MM.1S (cell line): ENCODE results near the gene TMEM141.

Experiments
- DNase-seq: peaks from one replicate; pipeline ENCODE4 v3.0.0-alpha.2; 2015
- H2AFZ ChIP-seq: fragments of 300-600 bp; sonication (generic); 2 replicates; pipeline ENCODE4 v1.6.0; 2016; ENCODE audit warnings: antibody characterized with exemption, low read length
- H3F3A ChIP-seq: fragments of 300-600 bp; sonication (generic); 2 replicates; pipeline ENCODE4 v1.6.1; 2016; ENCODE audit warnings: mild to moderate bottlenecking, antibody characterized with exemption, low read length, moderate library complexity, mixed read lengths; ENCODE audit not compliant: insufficient read depth
- H3K27ac ChIP-seq: fragments of 300-600 bp; sonication (generic); 2 replicates; pipeline ENCODE4 v1.5.1; 2016; ENCODE audit warnings: mild to moderate bottlenecking, low read length
- H3K27me3 ChIP-seq: fragments of 300-600 bp; sonication (generic); replicated peaks from 2 replicates; pipeline ENCODE4 v1.6.0; 2016; ENCODE audit warnings: low read length; ENCODE audit not compliant: insufficient read depth
- H3K36me3 ChIP-seq: fragments of 300-600 bp; sonication (generic); replicated peaks from 2 replicates; pipeline ENCODE4 v1.6.1; 2016; ENCODE audit warnings: mild to moderate bottlenecking, low read length, mixed read lengths; ENCODE audit not compliant: insufficient read depth
- H3K4me1 ChIP-seq: fragments of 300-600 bp; sonication (generic); 2 replicates; pipeline ENCODE4 v1.6.1; 2016; ENCODE audit warnings: low read length, mixed read lengths
- H3K4me2 ChIP-seq: fragments of 300-600 bp; sonication (generic); 2 replicates; pipeline ENCODE4 v1.6.0; 2016; ENCODE audit warnings: low read depth, low read length
- H3K4me3 ChIP-seq: fragments of 300-600 bp; sonication (generic); 2 replicates; pipeline ENCODE4 v1.5.1; 2016; ENCODE audit warnings: low read length, mixed read lengths
- H3K79me2 ChIP-seq: fragments of 300-600 bp; sonication (generic); 2 replicates; pipeline ENCODE4 v1.6.1; 2016; ENCODE audit warnings: mixed run types, low read length, mixed read lengths
- H3K9ac ChIP-seq: fragments of 300-600 bp; sonication (generic); 2 replicates; pipeline ENCODE4 v1.6.1; 2016; ENCODE audit warnings: low read length, mixed read lengths
- H3K9me2 ChIP-seq: fragments of 300-600 bp; sonication (generic); replicated peaks from 2 replicates; pipeline ENCODE4 v1.6.1; 2016; ENCODE audit warnings: mild to moderate bottlenecking, low read length, mixed read lengths; ENCODE audit not compliant: insufficient read depth
- H3K9me3 ChIP-seq: fragments of 300-600 bp; sonication (generic); replicated peaks from 2 replicates; pipeline ENCODE4 v1.6.1; 2016; ENCODE audit warnings: mild to moderate bottlenecking, low read length, mixed read lengths; ENCODE audit not compliant: insufficient read depth
- H4K20me1 ChIP-seq: fragments of 300-600 bp; sonication (generic); 2 replicates; pipeline ENCODE4 v1.6.1; 2016; ENCODE audit warnings: mild to moderate bottlenecking, low read length, moderate library complexity, mixed read lengths; ENCODE audit not compliant: insufficient read depth
- EZH2 ChIP-seq: fragments of 300-600 bp; sonication (generic); optimal IDR thresholded peaks from 2 replicates; pipeline ENCODE3; 2017; ENCODE audit warnings: low read depth, mild to moderate bottlenecking, antibody characterized with exemption, low read length, mixed read lengths
- EZH2phosphoT487 ChIP-seq: fragments of 300-600 bp; sonication (generic); IDR thresholded peaks from 2 replicates; pipeline ENCODE4 v1.6.1; 2018; ENCODE audit warnings: antibody characterized with exemption, low read length
- TF ChIP-seq, protein P1 (sequence below): fragments of 300-600 bp; sonication (generic); IDR thresholded peaks from 2 replicates; pipeline ENCODE4 v1.5.1; 2016; ENCODE audit warnings: antibody characterized with exemption, low read length, mixed read lengths

TMEM141 gene

GRCh38 chr9:136748201-136748600, 42.9 kb upstream of the TMEM141 start, which contains the start of gene LCN6:
Gene LCN6 (minus strand): TSS chr9:136748525. CDS start chr9:136748483, 42 bp downstream.
- TF ChIP-seq EZH2 (no peak), EZH2phosphoT487 (no peak)
- TF ChIP-seq, protein P1, sequence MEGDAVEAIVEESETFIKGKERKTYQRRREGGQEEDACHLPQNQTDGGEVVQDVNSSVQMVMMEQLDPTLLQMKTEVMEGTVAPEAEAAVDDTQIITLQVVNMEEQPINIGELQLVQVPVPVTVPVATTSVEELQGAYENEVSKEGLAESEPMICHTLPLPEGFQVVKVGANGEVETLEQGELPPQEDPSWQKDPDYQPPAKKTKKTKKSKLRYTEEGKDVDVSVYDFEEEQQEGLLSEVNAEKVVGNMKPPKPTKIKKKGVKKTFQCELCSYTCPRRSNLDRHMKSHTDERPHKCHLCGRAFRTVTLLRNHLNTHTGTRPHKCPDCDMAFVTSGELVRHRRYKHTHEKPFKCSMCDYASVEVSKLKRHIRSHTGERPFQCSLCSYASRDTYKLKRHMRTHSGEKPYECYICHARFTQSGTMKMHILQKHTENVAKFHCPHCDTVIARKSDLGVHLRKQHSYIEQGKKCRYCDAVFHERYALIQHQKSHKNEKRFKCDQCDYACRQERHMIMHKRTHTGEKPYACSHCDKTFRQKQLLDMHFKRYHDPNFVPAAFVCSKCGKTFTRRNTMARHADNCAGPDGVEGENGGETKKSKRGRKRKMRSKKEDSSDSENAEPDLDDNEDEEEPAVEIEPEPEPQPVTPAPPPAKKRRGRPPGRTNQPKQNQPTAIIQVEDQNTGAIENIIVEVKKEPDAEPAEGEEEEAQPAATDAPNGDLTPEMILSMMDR, result no peak
- Histone ChIP-seq H3K27me3 (peaks cover 96% of the 10 kb centered on the region), H3K36me3 (no peaks in the 10 kb centered on the region), H3F3A (no peaks in the 10 kb centered on the region), H3K9me2 (no peaks in the 10 kb centered on the region), H3K79me2 (no peaks in the 10 kb centered on the region), H3K4me1 (no peaks in the 10 kb centered on the region), H3K9me3 (no peaks in the 10 kb centered on the region), H4K20me1 (no peaks in the 10 kb centered on the region), H3K4me2 (no peak within 1 kb of the TSS), H3K9ac (no peak within 1 kb of the TSS), H2AFZ (no peak within 1 kb of the TSS), H3K27ac (no peak within 1 kb of the TSS), H3K4me3 (no peak within 1 kb of the TSS)
- DNase-seq, result no peak

DNA sequence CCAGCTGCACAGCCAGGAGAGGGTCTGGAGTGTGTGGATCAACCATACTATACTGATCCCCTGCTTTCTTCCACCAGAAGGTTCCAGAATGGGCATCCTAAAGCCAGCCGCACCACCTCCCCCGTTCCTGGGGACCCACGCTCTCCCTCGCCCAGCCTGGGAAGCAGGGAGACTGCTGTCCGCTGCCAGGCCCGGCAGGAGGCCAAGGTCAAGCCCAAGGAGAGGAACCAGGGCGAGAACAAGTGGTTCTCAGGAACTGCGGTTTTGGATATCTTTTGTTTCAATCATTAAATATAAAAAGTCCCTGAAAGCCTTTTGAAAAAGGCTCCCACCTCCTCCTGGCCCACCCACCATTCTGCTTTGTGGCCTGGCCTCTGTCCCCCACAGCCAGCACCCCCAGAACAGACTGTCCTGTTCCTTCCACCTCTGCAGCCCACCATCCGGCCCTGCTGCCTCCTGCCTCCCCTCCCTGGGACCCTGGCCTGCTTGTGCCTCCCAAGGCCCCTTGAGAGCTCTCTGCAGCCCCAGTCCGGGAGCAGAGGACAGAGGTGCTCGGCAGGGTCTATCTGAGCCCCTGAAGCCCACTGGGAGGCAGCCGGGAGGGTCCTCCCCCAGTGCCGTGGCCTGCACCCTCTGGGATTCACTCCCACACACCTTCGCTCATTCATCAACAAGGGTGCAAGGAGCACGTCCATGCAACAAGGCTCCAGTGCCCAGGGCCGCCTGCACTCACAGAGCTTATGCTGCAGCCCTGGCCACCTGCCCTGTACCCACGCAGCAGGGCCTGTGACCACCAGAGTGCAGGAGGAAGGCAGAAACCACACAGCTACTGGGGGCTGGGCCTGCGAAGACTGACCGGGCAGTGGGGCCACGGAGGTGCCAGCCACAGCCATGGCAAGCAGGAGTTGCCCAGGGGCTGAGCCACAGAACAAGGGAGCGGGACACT, 42.2 kb upstream of the TMEM141 start:
- no peaks in the 10 kb centered on the region for H4K20me1 ChIP-seq
- no peaks in the 10 kb centered on the region for H3K79me2 ChIP-seq
- no peak overlapping the region for H2AFZ ChIP-seq
- H3K27ac ChIP-seq, result no peak overlapping the region
- H3K4me1 ChIP-seq, result no peaks in the 10 kb centered on the region
- H3K9me3 ChIP-seq, result no peaks in the 10 kb centered on the region
- no peak overlapping the region for H3K4me3 ChIP-seq
- H3K4me2 ChIP-seq, result no peak overlapping the region
- H3K9me2 ChIP-seq, result no peaks in the 10 kb centered on the region
- peaks cover 96% of the 10 kb centered on the region for H3K27me3 ChIP-seq
- no peaks in the 10 kb centered on the region for H3F3A ChIP-seq
- no peak for DNase-seq
- no peak overlapping the region for H3K9ac ChIP-seq
- no peaks in the 10 kb centered on the region for H3K36me3 ChIP-seq
- TF ChIP-seq, protein P1, result no peak
- TF ChIP-seq EZH2 (no peak), EZH2phosphoT487 (no peak)

DNA sequence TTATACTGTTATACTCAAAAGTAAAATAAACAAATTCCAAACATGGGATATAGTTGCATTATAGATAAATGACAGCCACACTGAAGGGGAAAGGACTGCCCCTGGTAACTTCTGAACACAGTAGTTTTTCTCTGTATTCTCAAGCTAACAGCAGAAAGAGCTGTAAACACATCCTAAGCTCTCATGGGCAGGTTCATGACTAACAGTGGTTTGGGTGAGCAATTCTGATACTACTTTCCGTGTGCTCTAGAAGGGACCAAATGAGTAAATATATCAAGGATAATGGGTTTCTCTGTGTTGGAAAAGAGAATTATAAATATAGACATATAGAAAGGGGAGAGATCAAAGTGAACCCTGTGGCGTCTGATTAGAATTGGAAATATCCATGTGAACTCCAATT, 40.6 kb upstream of the TMEM141 start:
- no peak for DNase-seq
- Histone ChIP-seq H3K4me3 (no peak overlapping the region), H3K9me3 (no peaks in the 10 kb centered on the region), H3K9ac (no peak overlapping the region), H3K4me1 (no peaks in the 10 kb centered on the region), H3K79me2 (no peaks in the 10 kb centered on the region), H3K27me3 (peaks cover 96% of the 10 kb centered on the region), H2AFZ (no peak overlapping the region), H3K27ac (no peak overlapping the region), H4K20me1 (no peaks in the 10 kb centered on the region), H3K4me2 (no peak overlapping the region), H3K9me2 (no peaks in the 10 kb centered on the region), H3F3A (no peaks in the 10 kb centered on the region), H3K36me3 (no peaks in the 10 kb centered on the region)
- no peak for TF ChIP-seq EZH2
- TF ChIP-seq EZH2phosphoT487, result no peak
- TF ChIP-seq, protein P1, result no peak
